SK-N-DZ (cell line): ENCODE measurements around the gene IGFBPL1.
"Not testable (repeated sequence)": the region's sequence is repeated elsewhere in the genome, so short reads cannot be mapped to it uniquely, and the experiment has no call there.

Source experiments
- DNase-seq: peaks from one replicate; pipeline ENCODE4 v3.0.0-alpha.2; 2015; ENCODE audit warnings: low spot score

Gene IGFBPL1

DNA sequence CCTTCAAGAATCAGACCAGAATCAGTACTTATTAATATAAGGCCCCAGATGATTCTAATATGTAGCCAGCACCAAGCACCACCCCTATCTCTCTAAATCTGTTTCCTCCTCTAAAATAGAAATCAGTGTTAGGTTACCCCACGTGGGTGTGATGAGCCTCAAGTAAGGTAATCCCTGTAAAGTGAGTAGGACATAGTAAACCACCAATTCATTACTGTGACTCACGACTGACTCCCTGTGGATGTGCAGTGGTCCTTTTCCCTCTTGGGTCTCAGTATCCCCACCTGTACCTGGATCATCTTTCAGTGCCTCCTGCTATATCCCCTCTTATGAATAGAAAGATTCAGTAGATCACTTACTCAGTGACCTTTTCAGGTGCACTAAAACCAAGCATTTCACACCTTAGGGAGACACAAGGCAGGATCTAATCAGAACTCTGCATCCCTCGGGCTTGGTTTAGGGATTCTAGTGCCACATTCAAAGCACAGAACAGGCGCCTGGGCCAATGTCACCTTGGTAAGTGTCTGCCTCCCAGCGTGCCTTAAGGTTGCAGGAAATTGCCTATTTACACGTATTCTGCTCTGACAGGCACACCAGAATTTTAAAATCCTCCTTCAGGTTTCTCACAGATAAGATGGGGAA lies 43.9 kb downstream of the IGFBPL1 start:
- no peak for DNase-seq

DNA sequence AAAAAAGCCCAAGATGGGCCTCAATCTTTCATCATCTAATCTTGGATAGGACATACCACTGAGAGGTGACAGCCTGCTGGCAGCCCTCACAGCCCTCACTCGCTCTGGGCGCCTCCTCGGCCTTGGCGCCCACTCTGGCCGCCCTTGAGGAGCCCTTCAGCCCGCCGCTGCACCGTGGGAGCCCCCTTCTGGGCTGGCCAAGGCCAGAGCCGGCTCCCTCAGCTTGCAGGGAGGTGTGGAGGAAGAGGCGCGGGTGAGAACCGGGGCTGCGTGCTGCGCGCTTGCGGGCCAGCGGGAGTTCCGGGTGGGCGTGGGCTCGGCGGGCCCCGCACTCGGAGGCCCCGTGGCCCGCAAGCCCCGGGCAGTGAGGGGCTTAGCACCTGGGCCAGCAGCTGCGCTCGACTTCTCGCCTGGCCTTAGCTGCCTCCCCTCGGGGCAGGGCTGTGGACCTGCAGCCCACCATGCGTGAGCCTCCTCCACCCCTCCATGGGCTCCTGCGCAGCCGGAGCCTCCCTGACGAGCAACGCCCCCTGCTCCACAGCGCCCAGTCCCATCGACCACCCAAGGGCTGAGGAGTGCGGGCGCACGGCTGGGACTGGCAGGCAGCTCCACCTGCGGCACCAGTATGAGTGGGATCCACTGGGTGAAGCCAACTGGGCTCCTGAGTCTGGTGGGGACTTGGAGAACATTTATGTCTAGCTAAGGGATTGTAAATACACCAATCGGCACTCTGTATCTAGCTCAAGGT lies 46.7 kb downstream of the IGFBPL1 start:
- not testable (repeated sequence) for DNase-seq

DNA sequence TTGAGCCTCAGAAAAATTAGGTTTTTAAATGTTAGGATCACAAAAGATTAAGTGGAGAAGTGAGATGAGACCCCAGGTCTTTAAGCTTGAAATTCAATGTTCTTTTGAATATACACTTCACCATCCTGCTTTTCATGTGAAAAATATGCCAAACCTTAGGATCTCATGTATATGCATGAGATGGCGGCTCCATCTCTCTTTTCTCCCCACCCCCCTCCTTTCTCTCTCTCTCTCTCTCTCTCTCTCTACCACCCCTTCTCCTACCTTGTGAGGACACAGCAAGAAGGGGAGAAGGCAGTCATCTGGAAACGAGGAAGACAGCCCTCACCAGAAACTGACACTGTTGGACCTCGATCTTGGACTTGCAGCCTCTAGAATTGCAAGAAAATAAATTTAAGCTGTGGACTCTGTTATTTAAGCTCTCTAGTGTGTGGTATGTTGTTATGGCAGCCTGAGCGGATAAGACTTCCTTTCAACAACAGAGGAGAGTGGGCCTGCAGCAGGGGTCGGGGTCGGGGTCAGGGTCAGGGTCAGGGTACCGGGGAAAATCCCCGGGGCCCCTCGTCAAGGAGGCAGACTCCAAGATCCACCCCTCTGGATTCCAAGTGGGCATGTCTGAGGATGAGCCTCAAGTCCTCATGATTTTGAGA lies 48.1 kb downstream of the IGFBPL1 start:
- DNase-seq = no peak

DNA sequence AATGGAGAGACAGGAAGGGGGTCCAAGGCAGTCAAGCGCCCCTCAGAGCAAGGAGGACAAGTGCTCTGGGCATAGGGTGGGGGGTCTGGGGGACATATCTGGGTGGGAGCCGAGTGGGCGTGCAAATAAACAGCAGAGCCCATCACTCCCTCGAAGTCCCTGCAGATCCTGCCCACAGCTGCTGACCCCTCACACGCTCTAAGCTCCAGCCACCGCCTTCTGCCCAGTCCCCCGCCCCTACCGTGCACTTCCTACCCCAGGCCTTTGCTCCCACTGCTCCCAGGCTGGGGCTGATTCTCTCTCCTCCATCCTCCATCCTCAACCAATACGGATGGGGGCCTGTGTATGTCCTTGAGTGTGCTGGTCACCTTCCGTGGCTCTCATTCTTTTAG lies 48.7 kb downstream of the IGFBPL1 start:
- no peak for DNase-seq

GRCh38 chr9:38374847-38375571 lies 49.2 kb downstream of the IGFBPL1 start:
- peak; percentile 52 for DNase-seq

DNA sequence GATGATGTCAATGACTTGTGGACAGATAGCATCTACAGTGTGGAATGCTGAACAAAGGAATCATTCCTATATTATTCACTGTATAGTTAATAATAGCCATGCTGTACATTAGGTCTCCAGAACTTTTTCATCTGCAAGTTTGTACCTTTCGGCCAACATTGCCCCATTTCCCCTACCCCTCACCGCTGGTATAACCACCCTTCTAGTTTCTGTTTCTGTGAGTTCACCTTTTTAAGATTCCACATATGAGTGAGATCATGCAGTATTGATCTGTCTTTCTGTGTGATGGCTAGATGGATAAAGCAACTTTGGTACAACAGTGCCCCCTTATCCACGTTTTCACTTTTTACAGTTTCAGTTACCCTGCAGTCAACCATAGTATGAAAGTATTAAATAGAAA lies 50.6 kb downstream of the IGFBPL1 start:
- DNase-seq = no peak

DNA sequence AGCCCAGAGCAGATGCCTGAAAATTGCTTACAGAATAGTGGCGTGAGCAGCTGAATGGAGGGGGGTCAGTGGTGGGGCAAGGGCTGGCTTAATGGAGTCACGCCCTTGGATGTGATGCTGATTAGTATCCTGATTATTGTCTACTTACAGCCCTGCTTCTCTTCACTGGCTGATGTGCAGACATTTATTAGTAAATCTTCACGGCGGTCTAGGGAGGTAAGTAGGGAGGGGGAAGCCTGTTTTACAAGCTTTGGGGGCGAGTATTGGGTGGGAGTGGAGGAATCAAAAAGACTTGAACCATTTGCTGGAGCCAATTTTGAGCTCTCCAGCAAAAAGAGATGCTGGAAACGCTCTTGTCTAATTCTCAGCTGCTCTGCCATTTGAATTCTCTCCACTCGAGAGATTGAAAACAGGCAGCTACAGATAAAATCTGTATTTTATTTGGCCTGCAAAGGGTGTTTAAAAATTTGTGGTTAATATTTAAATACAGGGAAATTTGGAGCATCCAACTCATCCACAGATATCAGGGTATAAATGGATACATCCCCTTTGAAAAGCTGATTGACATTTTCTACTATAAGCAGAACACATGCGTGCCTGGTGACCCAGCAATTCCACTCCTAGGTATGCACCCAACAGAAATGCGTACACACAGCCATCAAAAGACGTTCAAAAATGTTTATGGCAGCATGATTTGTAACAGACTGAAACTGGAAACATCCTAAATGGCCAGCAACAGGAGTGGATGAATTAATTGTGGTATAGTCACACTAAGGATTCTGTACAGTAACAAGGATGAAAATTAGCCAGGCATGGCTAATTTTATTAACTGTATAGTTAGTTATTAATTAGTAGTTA lies 51.3 kb downstream of the IGFBPL1 start:
- peak; percentile 97 for DNase-seq

GRCh38 chr9:38371495-38371894 lies 52.8 kb downstream of the IGFBPL1 start:
- DNase-seq = peak; percentile 71

DNA sequence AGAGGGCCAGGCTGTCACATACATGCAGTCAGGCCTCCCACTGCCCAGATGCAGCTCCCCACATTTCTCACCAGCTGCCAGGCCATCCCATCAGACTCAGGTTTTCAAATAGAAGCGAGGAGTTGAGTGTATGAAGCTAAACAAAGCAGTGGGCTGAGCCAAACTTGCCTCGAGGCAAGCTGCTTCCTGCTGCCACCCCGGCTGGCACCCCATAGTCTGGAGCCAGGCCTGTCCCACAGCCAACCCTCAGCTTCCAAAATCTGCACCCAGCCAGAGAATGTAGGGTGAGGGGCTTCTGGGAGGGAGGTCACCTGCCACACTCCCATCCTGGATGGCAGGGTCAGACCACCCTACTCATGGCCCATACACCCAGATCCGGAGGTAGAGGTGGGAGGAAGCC lies 54.1 kb downstream of the IGFBPL1 start:
- no peak for DNase-seq

- DNase-seq = no peak
These were observed 55.5 kb downstream of the IGFBPL1 start for GRCh38 chr9:38368731-38369130.

- no peak for DNase-seq
These were observed 56.4 kb downstream of the IGFBPL1 start for GRCh38 chr9:38367898-38368297.

GRCh38 chr9:38363589-38363925 lies 60.7 kb downstream of the IGFBPL1 start:
- DNase-seq = no peak

DNA sequence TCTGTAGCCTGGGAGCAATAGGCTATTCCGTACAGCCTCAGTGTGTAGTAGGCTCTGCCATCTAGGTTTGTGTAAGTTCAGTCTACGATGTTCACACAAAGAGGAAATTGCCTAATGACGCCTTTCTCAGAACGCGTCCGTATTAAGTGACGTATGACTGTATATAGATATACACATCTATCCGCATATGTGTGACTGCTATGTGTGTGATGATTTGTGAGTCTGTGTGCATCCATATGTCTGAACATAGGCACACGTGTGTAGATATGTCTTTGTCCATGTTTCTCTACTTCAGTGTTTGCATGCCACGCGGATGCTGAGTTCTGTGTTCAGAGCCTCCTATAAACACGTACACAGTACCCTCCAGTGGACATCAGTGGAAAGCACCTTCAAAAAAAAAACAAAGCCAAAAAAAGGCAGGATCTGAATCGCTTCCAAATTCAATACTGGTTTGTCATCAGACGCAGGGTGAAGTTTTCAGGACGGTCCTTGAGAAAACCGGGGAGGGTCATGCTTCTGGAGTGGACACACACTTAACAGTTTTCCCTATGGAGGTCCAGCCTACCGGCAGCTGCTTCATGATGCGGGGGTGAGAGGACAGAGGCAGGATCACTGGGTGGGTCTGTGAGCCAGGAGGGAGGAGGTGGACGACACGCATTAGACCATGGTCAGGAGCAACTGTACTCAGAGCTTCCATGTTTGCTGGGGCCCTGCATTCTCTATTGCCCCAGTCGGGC lies 61.2 kb downstream of the IGFBPL1 start:
- peak; percentile 81 for DNase-seq

- no peak for DNase-seq
These were observed 62.8 kb downstream of the IGFBPL1 start for GRCh38 chr9:38361473-38361850.

- DNase-seq = no peak
These were observed 63.3 kb downstream of the IGFBPL1 start for GRCh38 chr9:38360839-38361472.

- DNase-seq = no peak
These were observed 64.4 kb downstream of the IGFBPL1 start for GRCh38 chr9:38359689-38360385.

- no peak for DNase-seq
These were observed 65.0 kb downstream of the IGFBPL1 start for GRCh38 chr9:38359297-38359653.

- no peak for DNase-seq
These were observed 65.6 kb downstream of the IGFBPL1 start for GRCh38 chr9:38358390-38359296.
